Trophoblast cell (in vitro differentiated cells and primary cell): Measurements from ENCODE around the gene ASAP2.

ENCODE experiments used
- DNase-seq, 2 donors: peaks; one replicate each; pipeline ENCODE4 v3.0.0-alpha.2; 2016
- H2AFZ ChIP-seq: 2 replicates; pipeline ENCODE4 v1.6.1; 2013; ENCODE audit warnings: low read length, moderate library complexity, mild to moderate bottlenecking; ENCODE audit not compliant: insufficient read depth, poor library complexity
- H2AK5ac ChIP-seq: 2 replicates; pipeline ENCODE4 v1.6.1; 2013; ENCODE audit warnings: mild to moderate bottlenecking, low read length
- H2BK120ac ChIP-seq: 2 replicates; pipeline ENCODE4 v1.6.1; 2013; ENCODE audit warnings: low read length, mild to moderate bottlenecking, moderate library complexity; ENCODE audit not compliant: insufficient read depth, poor library complexity
- H2BK12ac ChIP-seq: 2 replicates; pipeline ENCODE4 v1.6.1; 2013; ENCODE audit warnings: mild to moderate bottlenecking, low read length, moderate library complexity
- H2BK5ac ChIP-seq: 2 replicates; pipeline ENCODE4 v1.6.1; 2013; ENCODE audit warnings: low read length, low read depth, moderate library complexity, mild to moderate bottlenecking; ENCODE audit not compliant: poor library complexity
- H3K14ac ChIP-seq: 2 replicates; pipeline ENCODE4 v1.6.1; 2013; ENCODE audit warnings: mild to moderate bottlenecking, low read length
- H3K18ac ChIP-seq: 2 replicates; pipeline ENCODE4 v1.6.1; 2013; ENCODE audit warnings: mild to moderate bottlenecking, low read length
- H3K23ac ChIP-seq: 2 replicates; pipeline ENCODE4 v1.6.1; 2013; ENCODE audit warnings: low read length
- H3K27ac ChIP-seq: 2 replicates; pipeline ENCODE4 v1.5.1; 2013; ENCODE audit warnings: low read depth, mild to moderate bottlenecking, inconsistent platforms, low read length, moderate library complexity
- H3K27me3 ChIP-seq: 2 replicates; pipeline ENCODE4 v1.6.1; 2013; ENCODE audit warnings: inconsistent platforms, mild to moderate bottlenecking, low read length, moderate library complexity; ENCODE audit not compliant: insufficient read depth
- H3K36me3 ChIP-seq, 2 experiments: 1 replicate in 1 of 2; 2 replicates in 1 of 2; pipeline ENCODE4 v1.6.1; 2013; ENCODE audit warnings: low read length in 2 of 2, mild to moderate bottlenecking in 2 of 2, moderate library complexity in 1 of 2; ENCODE audit not compliant: insufficient read depth in 2 of 2, control insufficient read depth in 1 of 2
- H3K4ac ChIP-seq: 2 replicates; pipeline ENCODE4 v1.6.1; 2013; ENCODE audit warnings: low read depth, mild to moderate bottlenecking, low read length, moderate library complexity
- H3K4me1 ChIP-seq, 2 experiments: 1 replicate in 1 of 2; 2 replicates in 1 of 2; pipeline ENCODE4 v1.6.1; 2013; ENCODE audit warnings: low read length in 2 of 2, mild to moderate bottlenecking in 2 of 2, moderate library complexity in 1 of 2; ENCODE audit not compliant: insufficient read depth in 2 of 2, control insufficient read depth in 1 of 2
- H3K4me2 ChIP-seq: 2 replicates; pipeline ENCODE4 v1.6.1; 2013; ENCODE audit warnings: inconsistent platforms, mild to moderate bottlenecking, low read length, moderate library complexity
- H3K4me3 ChIP-seq: 2 replicates; pipeline ENCODE4 v1.5.1; 2013; ENCODE audit warnings: mild to moderate bottlenecking, low read depth, low read length, inconsistent platforms
- H3K79me1 ChIP-seq: one replicate; pipeline ENCODE4 v1.6.1; 2013; ENCODE audit warnings: low read length
- H3K79me2 ChIP-seq: 2 replicates; pipeline ENCODE4 v1.6.1; 2013; ENCODE audit warnings: low read length, mild to moderate bottlenecking; ENCODE audit not compliant: control insufficient read depth, insufficient read depth, poor library complexity
- H3K9ac ChIP-seq: 2 replicates; pipeline ENCODE4 v1.6.1; 2013; ENCODE audit warnings: mild to moderate bottlenecking, low read length
- H3K9me3 ChIP-seq: 2 replicates; pipeline ENCODE4 v1.6.1; 2013; ENCODE audit warnings: low read depth, mild to moderate bottlenecking, control low read depth, inconsistent platforms, low read length; ENCODE audit not compliant: insufficient read depth
- H4K12ac ChIP-seq: 2 replicates; pipeline ENCODE4 v1.6.1; 2013; ENCODE audit warnings: low read depth, mild to moderate bottlenecking, low read length, moderate library complexity
- H4K8ac ChIP-seq: 2 replicates; pipeline ENCODE4 v1.6.1; 2013; ENCODE audit warnings: low read depth, mild to moderate bottlenecking, low read length, moderate library complexity
- H4K91ac ChIP-seq: one replicate; pipeline ENCODE4 v1.6.1; 2013; ENCODE audit warnings: low read depth, mild to moderate bottlenecking, low read length, moderate library complexity
- WGBS: extraction: QIAGEN DNeasy Blood & Tissue Kit; methylation state at CpG from one replicate; pipeline ENCODE4 v1.1.7; 2013; ENCODE audit warnings: missing lambda C conversion rate; ENCODE audit not compliant: insufficient read length, insufficient coverage; ENCODE audit errors: extremely low coverage; 5-methylcytosine and 5-hydroxymethylcytosine counted together

The ASAP2 gene

DNA sequence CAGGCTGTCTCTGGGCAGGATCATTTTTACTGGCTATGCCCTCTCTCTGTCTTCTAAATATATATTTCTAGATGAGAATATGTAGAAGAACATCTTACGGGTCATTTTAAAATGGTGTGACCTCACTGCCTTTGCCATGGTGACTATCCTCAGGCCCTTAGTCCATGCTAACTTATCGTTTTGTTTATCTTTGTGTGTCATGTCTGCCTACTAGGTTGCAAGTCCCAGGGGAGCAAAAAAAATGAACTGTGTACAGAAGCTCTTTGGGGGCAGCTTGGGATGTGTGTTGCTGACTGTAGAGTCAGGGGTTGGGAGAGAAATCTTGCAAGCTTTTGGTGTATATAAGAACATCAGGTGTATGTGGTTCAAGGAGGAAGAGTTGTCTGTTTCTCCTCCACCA, 227.9 kb downstream of the ASAP2 start:
- Histone ChIP-seq H3K79me1 (no peaks in the 10 kb centered on the region), H2BK5ac (no peak overlapping the region), H3K9ac (no peak overlapping the region), H4K91ac (no peak overlapping the region), H3K36me3 (peaks cover 28% of the 10 kb centered on the region in 2 experiments), H4K8ac (no peak overlapping the region), H3K18ac (no peak overlapping the region), H3K27ac (no peak overlapping the region), H3K27me3 (no peaks in the 10 kb centered on the region), H2BK120ac (no peak overlapping the region), H3K23ac (no peak overlapping the region), H3K9me3 (no peaks in the 10 kb centered on the region), H2AK5ac (no peak overlapping the region), H3K4me3 (no peak overlapping the region), H3K4me2 (no peak overlapping the region), H3K4ac (no peak overlapping the region), H2BK12ac (no peak overlapping the region), H3K4me1 (no peaks in the 10 kb centered on the region), H3K14ac (no peak overlapping the region), H4K12ac (no peak overlapping the region), H3K79me2 (no peaks in the 10 kb centered on the region), H2AFZ (no peak overlapping the region)
- no peak for DNase-seq
- no CpG with 5 or more reads among the region's 2 CpGs for WGBS

DNA sequence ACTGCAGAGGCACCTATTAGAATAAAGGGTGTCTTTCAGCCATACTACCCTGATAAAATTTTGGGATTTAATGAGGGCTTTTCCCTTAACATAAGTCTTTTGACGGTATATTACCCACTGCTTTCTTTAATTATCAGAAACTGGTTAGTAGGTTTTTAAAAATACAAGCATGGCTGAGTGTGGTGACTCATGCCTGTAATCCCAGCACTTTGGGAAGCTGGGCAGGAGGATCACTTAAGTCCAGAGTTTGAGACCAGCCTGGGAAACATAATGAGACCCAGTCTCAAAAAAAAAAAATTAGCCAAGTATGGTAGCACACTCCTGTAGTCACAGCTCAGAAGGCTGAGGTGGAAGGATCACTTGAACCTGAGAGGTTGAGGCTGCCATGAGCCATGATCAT, 232.9 kb downstream of the ASAP2 start:
- Histone ChIP-seq H3K4me1 (no peaks in the 10 kb centered on the region), H4K8ac (no peak overlapping the region), H3K36me3 (peaks cover 26 to 32% of the 10 kb centered on the region in 2 experiments), H2AK5ac (no peak overlapping the region), H3K79me2 (no peaks in the 10 kb centered on the region), H3K27ac (no peak overlapping the region), H3K9me3 (no peaks in the 10 kb centered on the region), H2BK120ac (no peak overlapping the region), H3K4ac (no peak overlapping the region), H4K91ac (no peak overlapping the region), H3K79me1 (no peaks in the 10 kb centered on the region), H3K4me2 (no peak overlapping the region), H3K9ac (no peak overlapping the region), H2BK12ac (no peak overlapping the region), H3K23ac (no peak overlapping the region), H3K27me3 (no peaks in the 10 kb centered on the region), H3K18ac (no peak overlapping the region), H2AFZ (no peak overlapping the region), H3K4me3 (no peak overlapping the region), H2BK5ac (no peak overlapping the region), H3K14ac (no peak overlapping the region), H4K12ac (no peak overlapping the region)
- no CpG with 5 or more reads among the region's 1 CpG for WGBS
- no peak for DNase-seq

DNA sequence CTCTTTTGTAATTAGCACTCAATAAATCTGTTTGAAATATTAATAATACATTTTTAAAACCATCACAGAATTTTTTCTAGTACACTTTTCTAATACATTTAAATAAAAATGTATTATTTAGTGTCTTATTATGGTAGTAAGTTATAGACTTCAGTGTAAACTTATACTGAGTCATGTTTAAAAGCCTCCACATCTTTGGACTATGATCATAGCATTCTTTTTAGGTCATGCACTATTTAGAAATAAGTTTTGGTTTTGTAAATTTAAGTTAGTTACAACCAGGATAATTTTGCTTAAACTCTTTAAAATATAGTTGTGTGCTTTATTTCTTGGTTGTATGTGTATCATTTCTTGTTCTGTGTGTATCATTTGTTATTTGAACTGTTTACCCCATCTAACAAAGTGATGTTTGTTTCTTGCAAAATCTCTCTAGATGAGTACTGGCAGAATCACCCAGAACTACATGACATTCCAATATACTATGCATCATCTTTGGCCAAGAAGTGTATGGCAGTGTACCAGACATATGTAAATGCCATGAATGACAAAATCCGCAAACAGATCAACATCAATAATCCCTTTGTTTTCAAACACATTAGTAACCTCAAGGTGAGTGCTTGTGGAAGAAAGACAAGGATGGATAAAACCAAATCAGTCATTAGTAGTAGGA, 233.6 kb downstream of the ASAP2 start:
- no peak overlapping the region for H3K4ac ChIP-seq
- H2AFZ ChIP-seq: no peak overlapping the region
- H2AK5ac ChIP-seq: no peak overlapping the region
- no peak overlapping the region for H4K8ac ChIP-seq
- no peaks in the 10 kb centered on the region for H3K79me2 ChIP-seq
- H3K18ac ChIP-seq: no peak overlapping the region
- no peaks in the 10 kb centered on the region for H3K4me1 ChIP-seq
- H3K27me3 ChIP-seq: no peaks in the 10 kb centered on the region
- no CpG with 5 or more reads among the region's 1 CpG for WGBS
- H3K4me3 ChIP-seq: no peak overlapping the region
- no peak overlapping the region for H3K23ac ChIP-seq
- no peak overlapping the region for H2BK120ac ChIP-seq
- H3K9me3 ChIP-seq: no peaks in the 10 kb centered on the region
- H3K36me3 ChIP-seq: peaks cover 26 to 31% of the 10 kb centered on the region in 2 experiments
- no peak overlapping the region for H2BK5ac ChIP-seq
- no peak overlapping the region for H3K14ac ChIP-seq
- DNase-seq: no peak
- H3K4me2 ChIP-seq: no peak overlapping the region
- no peak overlapping the region for H4K91ac ChIP-seq
- H2BK12ac ChIP-seq: no peak overlapping the region
- no peaks in the 10 kb centered on the region for H3K79me1 ChIP-seq
- H3K9ac ChIP-seq: no peak overlapping the region
- H3K27ac ChIP-seq: no peak overlapping the region
- no peak overlapping the region for H4K12ac ChIP-seq

DNA sequence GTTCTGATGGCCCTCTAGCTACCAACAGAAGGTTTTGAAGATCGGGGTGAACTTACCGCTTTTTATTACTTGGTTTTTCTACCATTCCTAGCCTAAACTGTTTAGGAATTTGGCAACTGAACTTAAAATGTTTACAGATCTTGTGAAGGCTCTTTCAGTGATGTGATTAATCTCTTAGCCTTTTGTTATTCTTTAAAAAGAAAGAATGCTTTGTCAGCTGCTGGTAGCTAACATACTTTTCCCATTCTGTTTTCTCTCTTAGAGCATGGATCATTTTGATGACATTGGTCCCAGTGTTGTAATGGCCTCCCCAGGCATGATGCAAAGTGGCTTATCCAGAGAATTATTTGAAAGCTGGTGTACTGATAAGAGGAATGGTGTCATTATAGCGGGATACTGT, 234.9 kb downstream of the ASAP2 start:
- Histone ChIP-seq H2BK120ac (no peak overlapping the region), H3K18ac (no peak overlapping the region), H4K12ac (no peak overlapping the region), H3K27ac (no peak overlapping the region), H2BK5ac (no peak overlapping the region), H2AK5ac (no peak overlapping the region), H2BK12ac (no peak overlapping the region), H3K23ac (no peak overlapping the region), H2AFZ (no peak overlapping the region), H3K4ac (no peak overlapping the region), H3K79me1 (no peaks in the 10 kb centered on the region), H3K4me3 (no peak overlapping the region), H4K8ac (no peak overlapping the region), H3K4me2 (no peak overlapping the region), H3K4me1 (no peaks in the 10 kb centered on the region), H3K36me3 (peaks cover 23 to 38% of the 10 kb centered on the region in 2 experiments), H3K79me2 (no peaks in the 10 kb centered on the region), H3K9ac (no peak overlapping the region), H3K9me3 (no peaks in the 10 kb centered on the region), H3K14ac (no peak overlapping the region), H3K27me3 (no peaks in the 10 kb centered on the region), H4K91ac (no peak overlapping the region)
- DNase-seq: no peak
- WGBS: no CpG with 5 or more reads among the region's 3 CpGs
